HG03342 (cell line): ENCODE results near the gene GLT8D2.

Source experiments
- ATAC-seq: cut with Tn5 transposase; IDR thresholded peaks from one replicate; pipeline ENCODE4 v1.9.1; 2021; ENCODE audit warnings: mild to moderate bottlenecking, moderate library complexity; ENCODE audit not compliant: unreplicated experiment

Gene GLT8D2

GRCh38 chr12:103955811-103956508 is 94.0 kb downstream of the GLT8D2 start:
- no peak for ATAC-seq

DNA sequence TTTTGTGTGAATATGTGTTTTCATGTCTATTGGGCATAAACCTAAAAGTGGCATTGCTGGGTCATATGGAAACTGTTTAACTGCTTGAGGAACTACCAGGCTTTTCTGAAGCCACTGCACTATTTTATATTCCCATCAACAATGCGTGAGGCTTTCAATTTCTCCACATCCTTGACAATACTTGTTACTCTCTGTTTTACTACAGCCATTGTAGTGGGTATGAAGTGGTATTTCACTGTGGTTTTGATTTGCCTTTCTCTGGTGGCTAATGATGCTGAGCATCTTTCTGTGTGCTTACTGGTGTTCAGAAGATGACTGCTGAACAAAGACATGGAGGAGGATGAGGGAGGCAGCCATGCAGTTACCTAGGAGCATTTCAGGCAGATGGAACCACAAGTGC is 97.5 kb downstream of the GLT8D2 start:
- no peak for ATAC-seq

DNA sequence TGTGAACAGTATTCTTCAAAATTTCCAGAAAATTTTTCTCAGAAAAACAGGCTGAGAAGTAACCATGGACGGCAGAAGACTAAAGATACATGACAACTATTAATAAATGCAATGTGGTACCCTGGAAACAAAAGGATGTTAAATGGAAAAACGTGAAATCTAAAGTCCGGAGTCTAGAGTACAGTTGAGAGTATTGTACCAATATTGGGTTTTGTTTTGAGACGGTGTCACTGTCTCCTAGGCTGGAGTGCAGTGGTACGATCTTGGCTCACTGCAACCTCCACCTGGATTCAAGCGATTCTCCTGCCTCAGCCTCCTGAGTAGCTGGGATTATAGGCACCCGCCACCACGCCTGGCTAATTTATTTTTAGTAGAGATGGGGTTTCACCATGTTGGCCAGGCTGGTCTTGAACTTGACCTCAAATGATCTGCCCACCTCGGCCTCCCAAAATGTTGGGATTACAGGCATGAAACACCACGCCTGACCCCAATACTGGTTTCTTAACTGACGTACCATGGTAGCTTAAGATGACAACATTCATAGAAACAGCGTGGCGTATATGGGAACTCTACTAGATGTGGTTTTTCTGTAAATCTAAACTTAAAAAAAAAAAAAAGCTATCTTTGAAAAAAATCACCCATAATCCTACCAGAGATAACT is 101.1 kb downstream of the GLT8D2 start:
- ATAC-seq, result no peak

DNA sequence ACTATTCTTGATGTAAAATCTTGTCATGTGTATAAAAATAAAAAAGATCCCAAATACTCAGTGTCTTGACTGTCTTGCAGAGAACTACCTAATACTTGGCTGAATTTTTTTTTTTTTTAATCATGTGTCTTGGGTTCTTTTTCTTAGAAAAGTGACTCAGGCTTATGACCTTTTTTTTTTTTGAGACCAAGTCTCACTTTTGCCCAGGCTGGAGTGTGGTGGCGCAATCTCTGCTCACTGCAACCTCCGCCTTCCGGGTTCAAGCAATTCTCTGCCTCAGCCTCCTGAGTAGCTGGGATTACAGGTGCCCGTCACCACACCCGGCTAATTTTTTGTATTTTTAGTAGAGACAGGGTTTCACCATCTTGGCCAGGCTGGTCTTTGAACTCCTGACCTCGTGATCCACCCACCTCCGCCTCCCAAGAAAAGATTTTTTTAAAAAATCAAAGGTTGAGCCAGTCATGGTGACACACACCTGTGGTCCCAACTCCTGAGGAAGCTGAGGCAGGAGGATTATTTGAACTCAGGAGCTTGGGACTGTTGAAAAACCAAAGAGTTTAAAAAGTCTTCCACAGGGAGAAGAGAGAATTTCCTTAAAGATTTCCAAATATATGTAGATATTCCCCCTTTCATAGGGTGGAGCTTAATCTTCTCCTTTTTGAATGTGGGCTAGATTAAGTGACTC is 102.0 kb downstream of the GLT8D2 start:
- ATAC-seq, result no peak

DNA sequence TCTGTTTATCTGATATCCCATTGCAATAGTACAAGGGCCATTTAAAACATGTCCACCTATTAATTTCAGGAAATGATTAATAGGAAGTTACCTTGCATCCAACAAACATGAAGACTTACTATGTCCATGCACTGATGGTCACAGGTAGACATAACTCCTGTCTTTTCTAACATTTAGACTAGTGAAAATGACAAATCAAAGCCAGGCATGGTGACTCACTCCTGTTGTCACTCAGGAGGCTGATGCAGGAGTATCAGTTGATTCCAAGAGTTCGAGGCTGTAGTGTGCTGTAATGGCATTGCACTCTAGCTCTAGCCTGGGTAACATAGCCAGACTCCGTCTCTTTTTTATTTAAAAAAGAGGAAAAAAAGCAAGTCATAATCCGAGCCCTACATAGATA is 105.0 kb downstream of the GLT8D2 start:
- no peak for ATAC-seq
